PC-3 (cell line): ENCODE data around the gene LIPA. TPM values are rescaled to one million over a fixed set of nuclear protein-coding genes. Genes with fewer than 3 reads are reported as not detected.
A peak's percentile ranks its signal among the peaks of the same experiment; 100 is the strongest.
"Not testable (repeated sequence)": the region's sequence is repeated elsewhere in the genome, so short reads cannot be mapped to it uniquely, and the experiment has no call there.

Experiments used
- ATAC-seq: fragments of 200-7000 bp; cut with Tn5 transposase; 2 replicates; pipeline ENCODE4 v1.9.1; 2020; ENCODE audit warnings: mild to moderate bottlenecking, moderate library complexity
- BruUV-seq: library from RNA; stranded (reverse); fragments of 400-500 nt; replicated peaks from 2 replicates; lab custom pipeline; 2021; lab: Mats Ljungman, UMichigan
- CTCF ChIA-PET: fragments of 300-600 bp; sonication (Branson Sonifier 250); formaldehyde crosslinking; loops from one replicate; lab custom pipeline; 2022; ENCODE audit warnings: antibody characterized with exemption; lab: Charles Lee
- POLR2A ChIA-PET: fragments of 300-600 bp; sonication (Branson Sonifier 250); formaldehyde crosslinking; loops from one replicate; lab custom pipeline; 2022; ENCODE audit warnings: antibody characterized with exemption; ENCODE audit not compliant: unreplicated experiment; lab: Charles Lee
- DNase-seq: peaks from one replicate; pipeline ENCODE4 v3.0.0-alpha.2; 2015
- H2AFZ ChIP-seq: fragments of 300-600 bp; sonication (generic); 2 replicates; pipeline ENCODE4 v1.6.0; 2016; ENCODE audit warnings: antibody characterized with exemption, low read length
- H3F3A ChIP-seq: fragments of 300-600 bp; sonication (generic); one replicate; pipeline ENCODE4 v1.6.0; 2017; ENCODE audit warnings: antibody characterized with exemption, low read length, control low read depth, mild to moderate bottlenecking; ENCODE audit not compliant: unreplicated experiment
- H3K27ac ChIP-seq: fragments of 300-600 bp; sonication (generic); 2 replicates; pipeline ENCODE4 v1.5.1; 2016; ENCODE audit warnings: mild to moderate bottlenecking, low read length
- H3K27me3 ChIP-seq: fragments of 300-600 bp; sonication (generic); 2 replicates; pipeline ENCODE4 v1.6.1; 2016; ENCODE audit warnings: low read length, mixed read lengths
- H3K36me3 ChIP-seq: fragments of 300-600 bp; sonication (generic); 2 replicates; pipeline ENCODE4 v1.6.1; 2016; ENCODE audit warnings: low read depth, mixed run types, low read length, mixed read lengths
- H3K4me1 ChIP-seq: fragments of 300-600 bp; sonication (generic); 2 replicates; pipeline ENCODE4 v1.5.1; 2016; ENCODE audit warnings: low read length; ENCODE audit not compliant: insufficient read depth
- H3K4me2 ChIP-seq: fragments of 300-600 bp; sonication (generic); 2 replicates; pipeline ENCODE4 v1.6.0; 2016; ENCODE audit warnings: low read length
- H3K4me3 ChIP-seq: fragments of 300-600 bp; sonication (generic); 2 replicates; pipeline ENCODE4 v1.5.1; 2016; ENCODE audit warnings: mild to moderate bottlenecking, low read length, mixed read lengths
- H3K79me2 ChIP-seq: fragments of 300-600 bp; sonication (generic); 2 replicates; pipeline ENCODE4 v1.6.1; 2017; ENCODE audit warnings: low read length, mixed read lengths
- H3K9ac ChIP-seq: fragments of 300-600 bp; sonication (generic); 2 replicates; pipeline ENCODE4 v1.6.0; 2016; ENCODE audit warnings: mild to moderate bottlenecking, low read length
- H3K9me2 ChIP-seq: fragments of 300-600 bp; sonication (generic); replicated peaks from 2 replicates; pipeline ENCODE4 v1.6.1; 2016; ENCODE audit warnings: mixed run types, low read length, mixed read lengths
- H3K9me3 ChIP-seq: fragments of 300-600 bp; sonication (generic); 2 replicates; pipeline ENCODE4 v1.6.1; 2016; ENCODE audit warnings: low read length, mixed read lengths
- H4K20me1 ChIP-seq: fragments of 300-600 bp; sonication (generic); 2 replicates; pipeline ENCODE4 v1.6.1; 2016; ENCODE audit warnings: low read length, mixed read lengths
- CTCF ChIP-seq: fragments of 300-600 bp; sonication (generic); conservative IDR thresholded peaks from 2 replicates; pipeline ENCODE4 v1.5.1; 2017; ENCODE audit warnings: antibody characterized with exemption, low read depth, mild to moderate bottlenecking, low read length
- EZH2 ChIP-seq: fragments of 300-600 bp; sonication (generic); IDR thresholded peaks from one replicate; pipeline ENCODE4 v1.6.1; 2017; ENCODE audit warnings: antibody characterized with exemption, mild to moderate bottlenecking, low read length; ENCODE audit not compliant: unreplicated experiment
- EZH2phosphoT487 ChIP-seq: fragments of 300-600 bp; sonication (generic); IDR thresholded peaks from 2 replicates; pipeline ENCODE4 v1.6.1; 2018; ENCODE audit warnings: mild to moderate bottlenecking, antibody characterized with exemption, low read length, borderline replicate concordance
- intact Hi-C: fragments of 100-400 bp; cut with micrococcal nuclease; formaldehyde crosslinking; loops from 2 replicates; pipeline ENCODE4 v1.9.0; 2023
- total RNA-seq: library from RNA; depleted of rRNA; stranded (reverse); fragments of >200 nt; gene quantifications from 2 replicates; pipeline ENCODE4 v1.2.3, GENCODE V29; 2014

The LIPA gene
- total RNA-seq, 1 experiment from 2014 or later: 55.7 TPM

GRCh38 chr10:89284711-89285110, 33.1 kb upstream of the LIPA start:
- H4K20me1 ChIP-seq, POLR2A ChIA-PET, H3K9me3 ChIP-seq, H3F3A ChIP-seq, H3K9me2 ChIP-seq, intact Hi-C loops, DNase-seq, H2AFZ ChIP-seq, H3K27me3 ChIP-seq, H3K36me3 ChIP-seq, BruUV-seq, ATAC-seq, CTCF ChIA-PET: not testable (repeated sequence)
- Histone ChIP-seq H3K4me1 (peaks cover 49% of the 10 kb centered on the region), H3K4me3 (peak overlapping the region; percentile 49; the same call in 1 of the 2 replicates), H3K9ac (peak overlapping the region; percentile 63), H3K79me2 (peaks cover 18% of the 10 kb centered on the region), H3K27ac (peak overlapping the region; percentile 96), H3K4me2 (peak overlapping the region; percentile 74)

- H3K4me2 ChIP-seq: peak overlapping the region; percentile 74
- POLR2A ChIA-PET: interaction anchor here (0.6 kb wide), 2 partner anchors 21 to 109 kb away, joined by 3 to 14 read pairs; partner anchors contain the start of gene IFIT1
- peaks cover 56% of the 10 kb centered on the region for H3K4me1 ChIP-seq
- CTCF ChIA-PET: interaction anchor here (0.6 kb wide), 1 partner anchor 67 kb away, joined by 3 read pairs; no protein-coding TSS in a partner anchor
- peaks cover 18% of the 10 kb centered on the region for H3K79me2 ChIP-seq
- H3K27me3 ChIP-seq: no peaks in the 10 kb centered on the region
- peak overlapping the region; percentile 64 for H2AFZ ChIP-seq
- peaks cover 5% of the 10 kb centered on the region; the same call in 1 of the 2 replicates for H3K36me3 ChIP-seq
- ATAC-seq (peak; percentile 60), DNase-seq (peak; percentile 64)
- intact Hi-C loops: no loop called here
- H3K9me3 ChIP-seq: no peaks in the 10 kb centered on the region
- H3K27ac ChIP-seq: peak overlapping the region; percentile 96
- TF ChIP-seq CTCF (no peak), EZH2phosphoT487 (no peak), EZH2 (no peak)
- H3K9ac ChIP-seq: peak overlapping the region; percentile 63
- H4K20me1 ChIP-seq: no peaks in the 10 kb centered on the region
- peak overlapping the region; percentile 50 for H3K4me3 ChIP-seq
- peaks cover 12% of the 10 kb centered on the region for H3F3A ChIP-seq
- BruUV-seq: no TSS peak
- H3K9me2 ChIP-seq: no peaks in the 10 kb centered on the region
Measured at GRCh38 chr10:89283936-89284475, 32.4 kb upstream of the LIPA start.

GRCh38 chr10:89283025-89283935, 31.7 kb upstream of the LIPA start:
- Histone ChIP-seq H3K9ac (peak overlapping the region; percentile 63), H3F3A (peaks cover 12% of the 10 kb centered on the region), H4K20me1 (no peaks in the 10 kb centered on the region), H3K36me3 (peaks cover 4% of the 10 kb centered on the region; the same call in 1 of the 2 replicates), H3K4me3 (peak overlapping the region; percentile 50), H3K4me1 (peaks cover 62% of the 10 kb centered on the region), H3K27ac (peak overlapping the region; percentile 96), H2AFZ (peak overlapping the region; percentile 64; the same call in 1 of the 2 replicates), H3K27me3 (no peaks in the 10 kb centered on the region), H3K9me3 (no peaks in the 10 kb centered on the region), H3K4me2 (peak overlapping the region; percentile 74), H3K79me2 (peaks cover 18% of the 10 kb centered on the region), H3K9me2 (no peaks in the 10 kb centered on the region)
- peak; percentile 63 for DNase-seq
- POLR2A ChIA-PET: interaction anchor here (0.5 to 0.9 kb wide), 4 partner anchors 19 to 294 kb away, joined by 3 to 14 read pairs (median 5); partner anchors contain the start of gene IFIT1
- TF ChIP-seq EZH2phosphoT487 (no peak), EZH2 (no peak), CTCF (no peak)
- TSS peak; percentile 40 for BruUV-seq
- CTCF ChIA-PET: interaction anchor here (0.6 to 0.8 kb wide), 2 partner anchors 68 to 106 kb away, joined by 3 read pairs; no protein-coding TSS in a partner anchor
- peak; percentile 45 for ATAC-seq
- intact Hi-C loops: no loop called here
